Lung (tissue), 12 donors: ENCODE results near the gene GJD4. TPM values are rescaled to one million over a fixed set of nuclear protein-coding genes. Genes with fewer than 3 reads are reported as not detected.

Experiments used
- ATAC-seq: fragments of 200-7000 bp; cut with Tn5 transposase; one replicate; pipeline ENCODE4 v1.9.1; 2020; ENCODE audit warnings: moderate number of reproducible peaks; ENCODE audit not compliant: insufficient read depth, low FRiP score
- DNase-seq, 3 donors: peaks; one replicate each; pipeline ENCODE4 v3.0.0-alpha.2; 2013 to 2017
- H3K27ac ChIP-seq, 2 donors: one replicate each; pipeline ENCODE4 v1.5.1; 2013; ENCODE audit warnings: mild to moderate bottlenecking in 2 of 2, moderate library complexity in 2 of 2, control low read depth in 1 of 2, inconsistent platforms in 1 of 2, low read depth in 1 of 2, low read length in 1 of 2
- H3K27me3 ChIP-seq, 3 donors: one replicate each; pipeline ENCODE4 v1.5.1; 2013; ENCODE audit warnings: low read length in 2 of 3; ENCODE audit not compliant: control insufficient read depth in 3 of 3, insufficient read depth in 3 of 3
- H3K36me3 ChIP-seq, 4 donors: one replicate each; pipeline ENCODE4 v1.5.1; 2013; ENCODE audit warnings: low read length in 4 of 4, mild to moderate bottlenecking in 1 of 4, moderate library complexity in 1 of 4; ENCODE audit not compliant: control insufficient read depth in 4 of 4, insufficient read depth in 4 of 4
- H3K4me1 ChIP-seq, 5 donors: one replicate each; pipeline ENCODE4 v1.5.1; 2013; ENCODE audit warnings: low read length in 5 of 5, mild to moderate bottlenecking in 2 of 5, moderate library complexity in 1 of 5; ENCODE audit not compliant: control insufficient read depth in 5 of 5, insufficient read depth in 5 of 5
- H3K4me3 ChIP-seq: one replicate; pipeline ENCODE4 v1.5.1; 2013; ENCODE audit warnings: mild to moderate bottlenecking, control low read depth, moderate library complexity
- H3K9ac ChIP-seq, 2 donors: one replicate each; pipeline ENCODE4 v1.5.1; 2013; ENCODE audit warnings: low read length in 2 of 2, control low read depth in 1 of 2; ENCODE audit not compliant: insufficient read depth in 1 of 2
- H3K9me3 ChIP-seq, 4 donors: one replicate each; pipeline ENCODE4 v1.5.1; 2013; ENCODE audit warnings: low read length in 3 of 4, mild to moderate bottlenecking in 1 of 4, moderate library complexity in 1 of 4; ENCODE audit not compliant: control insufficient read depth in 4 of 4, insufficient read depth in 3 of 4
- CTCF ChIP-seq: IDR thresholded peaks from 2 replicates; pipeline ENCODE4 v1.5.1; 2012; ENCODE audit warnings: mild to moderate bottlenecking; ENCODE audit errors: control extremely low read depth, extremely low read depth
- whole genome bisulfite sequencing, 2 donors: extraction: QIAGEN DNeasy Blood & Tissue Kit; methylation state at CpG; one replicate each; pipeline ENCODE4 v1.1.7; 2013; 5-methylcytosine and 5-hydroxymethylcytosine counted together
- polyA plus RNA-seq, 2 donors: library from polyadenylated mRNA; stranded (reverse); fragments of 200-250 nt; gene quantifications; one replicate each; pipeline ENCODE4 v1.2.1, GENCODE V29; 2013
- total RNA-seq, 2 donors: library from RNA; depleted of rRNA in 1 of 2; stranded (reverse); fragments of >200 nt in 1 of 2; gene quantifications; one replicate each; pipeline ENCODE4 v1.2.1, GENCODE V29; 2014 to 2021
- donor health status: control.
- donor health status: control.
- donor health status: Bipolar disorder and iron deficiency.
- donor health status: healthy.
- donor health status: DM: yes; HTN: yes; CAD: no.

GJD4 gene
- total and polyA plus RNA-seq, 4 donors = 0.07 TPM; not detected in 3

- 96% methylated on average over 9 of the region's 9 CpGs for WGBS, 2 donors
- TF ChIP-seq CTCF = no peak
- H3K36me3 ChIP-seq = peaks cover 0 to 9% (median 2%) of the 10 kb centered on the region in 4 donors
- ATAC-seq (no peak), DNase-seq (no peak)
- no peak overlapping the region for H3K27ac ChIP-seq
- no peak overlapping the region for H3K4me3 ChIP-seq
- no peaks in the 10 kb centered on the region for H3K4me1 ChIP-seq
- peaks cover 0 to 9% (median 5%) of the 10 kb centered on the region in 3 donors for H3K27me3 ChIP-seq
- no peak overlapping the region for H3K9ac ChIP-seq
- H3K9me3 ChIP-seq = no peaks in the 10 kb centered on the region
Observed at GRCh38 chr10:35575640-35576039, 29.5 kb upstream of the GJD4 start.

GRCh38 chr10:35576730-35577129 lies 28.4 kb upstream of the GJD4 start:
- Histone ChIP-seq H3K4me3 (no peak overlapping the region), H3K27me3 (peaks cover 0 to 11% (median 5%) of the 10 kb centered on the region in 3 donors), H3K27ac (no peak overlapping the region), H3K4me1 (no peaks in the 10 kb centered on the region), H3K36me3 (peaks cover 0 to 9% (median 2%) of the 10 kb centered on the region in 4 donors), H3K9me3 (peaks cover 0 to 2% (median 0%) of the 10 kb centered on the region in 4 donors), H3K9ac (no peak overlapping the region)
- no peak for ATAC-seq
- TF ChIP-seq CTCF = no peak
- DNase-seq = no peak
- 95 to 99% methylated on average over 3 of the region's 3 CpGs for WGBS, 2 donors

GRCh38 chr10:35577926-35578617 lies 27.1 kb upstream of the GJD4 start:
- 61 to 65% methylated on average over 7 of the region's 7 CpGs for WGBS, 2 donors
- Histone ChIP-seq H3K27me3 (peaks cover 0 to 11% (median 5%) of the 10 kb centered on the region in 3 donors), H3K4me1 (no peaks in the 10 kb centered on the region), H3K9me3 (peaks cover 0 to 2% (median 0%) of the 10 kb centered on the region in 4 donors), H3K4me3 (no peak overlapping the region), H3K27ac (no peak overlapping the region), H3K9ac (no peak overlapping the region), H3K36me3 (peaks cover 0 to 6% (median 0%) of the 10 kb centered on the region in 4 donors)
- peak in 1 of 3 donors; percentile 6 for DNase-seq
- TF ChIP-seq CTCF = no peak
- no peak for ATAC-seq
